HL-60/S4 treated with retinoic acid at 250 ng/mL for 4 days and 3 days (cell line): ENCODE measurements around the gene YTHDC2.

ENCODE experiments used
- in situ Hi-C: fragments of 300-500 bp; cut with MboI; formaldehyde crosslinking; loops from 2 replicates; pipeline ENCODE4 v1.7.0; 2022; ENCODE audit warnings: low sequenced_read_pairs

YTHDC2 gene

DNA sequence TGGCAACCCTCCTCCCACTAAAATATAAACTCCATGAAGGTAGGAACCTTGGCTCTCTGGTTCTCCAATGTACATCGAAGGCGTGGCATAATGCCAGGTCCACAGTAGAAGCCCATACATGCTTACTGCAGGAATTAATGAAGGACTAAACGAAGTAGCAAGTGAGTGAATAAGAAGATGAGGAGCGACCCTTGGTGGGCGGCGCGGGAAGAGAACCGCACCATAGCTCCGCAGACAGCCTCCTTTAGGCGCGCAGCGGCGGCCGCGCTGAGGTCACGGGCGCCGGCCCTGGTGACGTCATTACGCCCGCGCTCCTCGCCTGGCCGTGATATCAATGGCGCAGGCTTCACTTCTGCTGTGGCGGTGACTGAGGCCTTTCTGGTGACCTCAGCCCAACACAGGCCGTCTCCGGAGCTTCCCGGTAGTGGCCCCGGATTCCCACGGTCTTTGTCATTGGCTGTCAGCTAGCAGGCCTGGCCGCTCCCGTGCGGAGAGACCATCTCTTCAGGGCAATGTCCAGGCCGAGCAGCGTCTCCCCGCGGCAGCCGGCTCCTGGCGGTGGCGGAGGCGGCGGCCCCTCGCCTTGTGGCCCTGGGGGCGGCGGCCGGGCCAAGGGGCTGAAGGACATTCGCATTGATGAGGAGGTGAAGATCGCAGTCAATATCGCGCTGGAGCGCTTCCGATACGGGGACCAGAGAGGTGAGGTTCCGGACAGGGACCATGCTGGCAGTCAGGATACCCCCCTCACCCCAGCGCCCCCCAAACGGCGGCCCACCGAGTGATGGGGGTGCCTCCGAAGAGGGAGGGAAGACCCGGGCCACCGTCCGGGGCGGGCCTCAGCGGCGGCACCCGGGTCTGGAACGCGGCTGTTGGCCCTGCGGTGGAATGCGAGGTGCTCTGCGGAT lies at the start of gene YTHDC2:
YTHDC2 (plus strand) TSS at position 311 of the 905 bp plus-strand sequence; CDS start at position 513, 202 bp downstream.
- in situ Hi-C loops, result no loop called here

DNA sequence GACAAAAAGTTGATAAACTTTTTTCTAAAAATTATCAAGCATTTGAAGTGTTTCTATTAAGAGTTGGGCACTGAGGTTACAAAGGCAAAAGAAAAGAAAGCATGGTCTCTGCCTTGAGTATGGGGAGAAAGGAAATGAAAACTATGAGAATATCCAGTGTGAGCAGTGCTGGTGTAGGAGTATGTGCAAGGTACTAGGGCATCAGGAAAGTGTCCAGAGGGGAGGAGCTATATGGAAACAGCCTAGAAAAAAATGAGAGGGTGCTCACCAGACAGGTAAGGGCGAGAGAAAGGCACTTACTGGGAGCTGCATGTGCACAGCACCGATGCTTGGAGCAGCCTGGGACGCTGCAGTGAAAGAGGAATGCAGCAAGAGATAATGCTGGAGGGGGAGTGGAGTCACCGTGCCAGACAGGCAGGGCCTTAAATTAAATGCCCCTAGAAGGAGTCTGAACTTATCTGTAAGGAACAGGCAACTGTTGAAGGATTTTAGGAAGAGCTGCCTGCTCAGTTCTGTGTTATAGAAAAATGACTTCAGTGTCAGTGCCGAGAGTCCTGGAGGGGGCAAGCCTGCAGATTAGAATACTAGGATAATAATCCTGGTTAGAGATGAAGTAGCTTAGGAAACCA lies 39.3 kb upstream of the YTHDC2 start:
- in situ Hi-C loops, result no loop called here

DNA sequence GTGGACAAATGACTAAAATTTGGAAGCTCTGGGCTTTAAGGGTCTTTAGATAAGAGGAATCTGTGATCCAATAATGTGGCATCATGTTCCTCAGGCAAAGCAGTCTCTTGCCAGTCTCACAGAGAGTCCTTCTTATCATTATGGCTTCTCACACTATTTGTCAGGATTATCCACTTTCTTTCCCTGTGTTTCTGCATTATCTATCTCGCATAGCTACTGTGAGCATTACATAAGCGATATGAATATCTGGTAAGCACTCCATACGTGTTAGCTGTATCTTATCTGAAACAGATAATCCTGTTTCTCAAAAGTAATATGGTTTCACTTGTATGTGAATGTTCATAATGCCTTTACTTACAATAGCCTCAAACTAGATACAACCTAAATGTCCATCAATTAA lies 34.8 kb upstream of the YTHDC2 start:
- in situ Hi-C loops, result no loop called here

DNA sequence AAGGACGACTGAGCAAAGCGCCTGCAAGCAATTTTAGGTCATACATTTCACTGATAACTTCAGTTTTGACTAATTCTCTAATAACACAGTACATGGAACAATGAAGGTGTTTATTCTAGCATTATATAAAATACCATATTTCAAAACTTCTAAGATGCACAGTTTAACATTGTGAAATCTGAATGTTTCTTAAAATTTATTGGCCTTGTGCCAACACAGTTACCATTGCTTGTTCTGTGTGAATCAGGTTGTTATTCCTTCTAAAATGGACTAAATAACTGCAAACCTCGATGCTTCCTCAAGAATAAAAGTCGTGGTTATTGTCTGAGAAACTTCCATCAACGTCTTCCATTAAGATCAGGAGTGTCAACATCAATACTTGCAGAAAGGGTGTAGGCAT lies 33.3 kb upstream of the YTHDC2 start:
- in situ Hi-C loops, result no loop called here

DNA sequence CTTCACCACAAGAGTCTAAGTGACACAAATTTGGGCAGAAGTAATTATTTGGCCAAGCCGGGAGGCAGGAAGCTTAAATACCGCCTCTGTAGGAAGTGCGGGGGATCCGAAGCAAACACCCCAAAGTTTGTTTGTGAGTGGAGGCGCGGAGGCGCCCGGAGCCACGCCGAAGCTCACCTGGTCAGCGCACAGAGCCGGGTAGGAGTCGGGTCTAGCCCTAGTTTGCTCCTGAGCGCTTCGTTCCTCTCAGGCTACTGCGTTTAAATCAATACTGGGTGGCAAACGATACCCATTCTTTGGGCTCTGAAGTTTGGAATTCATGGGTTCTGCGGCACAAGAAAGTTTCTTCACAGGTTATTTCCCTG lies 26.1 kb upstream of the YTHDC2 start:
- in situ Hi-C loops, result no loop called here

DNA sequence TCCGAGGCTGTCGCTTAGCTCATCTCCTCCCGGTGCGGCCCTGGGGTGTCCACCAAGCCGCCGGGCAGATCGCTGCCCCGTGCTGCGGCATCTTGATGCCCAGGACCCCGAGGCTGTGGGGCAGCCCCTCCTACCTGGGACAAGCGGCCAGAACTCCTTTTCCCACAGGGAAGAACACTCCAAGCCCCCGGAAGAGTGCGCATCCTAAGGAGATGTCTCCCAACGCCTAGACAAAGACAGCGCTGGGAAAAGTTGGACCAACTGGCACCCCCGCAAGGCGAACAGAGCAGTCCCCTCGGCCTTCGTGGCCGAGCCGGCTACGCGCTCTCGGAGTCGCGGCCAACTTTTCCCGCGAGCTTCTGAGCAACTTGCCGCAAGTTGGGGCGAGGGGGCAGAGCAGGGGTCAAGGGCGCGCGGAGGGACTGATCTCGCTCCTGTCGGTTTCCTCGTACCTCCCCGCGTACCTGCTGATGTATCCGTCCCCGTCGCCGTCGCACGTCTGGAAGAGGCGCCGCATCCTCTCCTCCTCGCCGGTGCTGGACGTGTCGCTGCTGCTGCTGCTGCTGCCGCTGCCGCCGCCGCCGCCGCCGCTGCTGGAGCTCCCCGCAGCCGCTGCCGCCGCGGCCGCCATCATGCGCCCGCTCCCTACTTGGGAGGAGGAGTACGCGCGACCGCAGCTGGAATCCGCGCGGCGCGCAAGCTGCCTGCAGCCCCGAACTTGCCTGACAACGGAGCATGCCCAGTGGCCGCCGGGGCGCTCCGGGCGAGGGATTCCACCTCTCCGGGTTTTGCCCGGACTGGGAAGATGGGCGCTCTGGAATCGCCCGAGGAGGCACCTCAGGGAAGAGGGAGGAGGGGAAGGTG lies 25.5 kb upstream of the YTHDC2 start, which contains the start of gene MCC:
MCC (minus strand) TSS at position 673 of the 864 bp plus-strand sequence.
- in situ Hi-C loops, result no loop called here

DNA sequence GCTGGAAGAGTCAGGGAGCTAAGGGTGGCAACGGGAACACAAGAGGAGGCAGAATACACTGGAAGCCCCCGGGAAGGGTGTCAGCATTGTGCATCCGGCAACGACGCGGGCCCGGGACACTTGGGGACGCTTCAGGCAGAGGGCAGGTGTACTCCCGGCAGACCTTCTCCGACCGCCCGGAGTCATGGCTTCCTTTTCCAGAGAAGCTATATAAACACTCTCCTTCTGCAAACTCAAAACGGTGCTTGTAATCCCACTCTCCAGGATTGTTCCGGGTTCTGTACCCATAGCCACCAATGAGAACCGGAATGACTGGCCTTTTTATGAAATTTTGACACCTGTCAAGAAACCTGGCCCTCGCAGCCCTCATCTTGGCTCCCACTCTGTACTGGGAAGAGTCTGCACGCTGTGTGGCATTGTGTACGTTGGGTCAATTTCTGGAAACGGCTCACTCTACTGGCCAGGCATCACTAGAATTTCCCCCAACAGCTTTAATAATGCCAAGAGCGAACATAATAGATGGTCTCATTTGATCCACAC lies 24.8 kb upstream of the YTHDC2 start:
- in situ Hi-C loops, result no loop called here

DNA sequence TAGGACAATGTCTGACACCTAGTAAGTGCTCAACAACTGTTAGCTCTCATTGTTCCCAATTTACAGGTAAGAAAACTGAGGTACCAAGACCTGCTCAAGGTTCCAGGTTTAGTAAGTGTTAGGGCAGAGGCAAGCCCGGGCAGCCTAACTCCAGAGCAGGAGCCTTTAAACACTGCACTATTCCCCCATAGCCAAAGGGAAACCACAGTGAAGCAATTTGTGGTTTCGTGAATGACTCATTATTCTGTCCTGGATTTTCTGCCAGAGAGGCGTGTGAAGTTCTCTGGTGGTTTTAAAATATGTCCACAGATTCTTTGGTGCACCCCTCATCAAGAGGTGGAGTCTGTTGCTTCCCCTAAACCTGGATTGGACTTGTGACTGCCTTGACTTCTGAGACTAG lies 24.2 kb upstream of the YTHDC2 start:
- in situ Hi-C loops, result no loop called here

DNA sequence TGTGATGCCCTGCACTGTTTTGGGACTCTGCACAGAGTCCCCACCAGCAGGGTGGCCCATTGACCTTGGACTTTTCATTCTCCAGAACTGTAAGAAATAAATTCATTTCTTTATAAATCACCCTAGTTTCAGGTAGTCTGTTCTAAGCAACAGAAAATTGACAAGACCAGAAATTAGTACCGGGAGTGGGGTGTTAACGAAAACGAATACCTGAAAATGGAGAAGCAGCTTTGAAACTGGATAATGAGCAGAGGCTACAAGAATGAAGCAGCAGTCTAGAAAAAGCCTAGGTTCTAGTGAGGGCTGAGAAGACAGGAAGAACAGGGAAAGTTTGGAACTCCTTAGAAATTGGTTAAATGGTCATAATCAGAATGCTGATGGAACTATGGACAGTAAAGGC lies 23.2 kb upstream of the YTHDC2 start:
- in situ Hi-C loops, result no loop called here

DNA sequence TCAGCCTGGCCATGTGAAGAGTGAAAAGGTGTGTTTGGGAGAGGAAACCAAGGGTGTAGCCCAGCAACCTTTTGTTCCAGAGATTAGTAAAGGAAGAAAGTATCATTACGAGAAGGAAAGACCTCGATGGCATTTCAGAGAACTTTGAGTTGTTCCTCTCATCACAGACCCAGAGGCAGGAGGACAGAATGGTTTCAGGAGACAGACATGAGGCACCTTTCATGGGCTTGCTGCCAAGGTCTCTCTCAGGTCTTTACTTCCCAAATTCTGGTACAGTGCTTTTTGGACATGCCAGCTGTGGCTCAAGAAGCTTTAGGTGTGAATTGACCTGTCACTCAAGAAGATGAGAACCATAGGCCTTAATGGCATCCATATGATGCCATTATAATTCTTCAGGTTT lies 22.5 kb upstream of the YTHDC2 start:
- in situ Hi-C loops, result no loop called here

DNA sequence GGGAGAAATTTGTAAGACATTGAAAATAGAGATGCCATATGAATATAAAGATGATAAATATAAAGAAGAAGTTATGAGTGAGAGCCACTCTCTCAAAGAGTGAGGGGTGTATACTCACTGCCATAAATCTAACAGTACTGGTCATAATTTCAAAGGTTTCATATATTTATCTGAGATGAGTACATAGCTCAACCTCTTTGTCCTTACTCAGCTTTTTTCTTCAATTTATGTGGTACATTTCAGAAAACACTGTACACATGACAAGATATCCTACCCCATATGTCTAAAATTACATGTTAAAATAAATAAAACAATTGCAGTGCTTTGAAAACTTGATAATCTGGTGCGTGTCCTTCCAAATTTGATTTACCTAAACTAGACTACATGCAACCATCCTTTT lies 20.0 kb upstream of the YTHDC2 start:
- in situ Hi-C loops, result no loop called here

DNA sequence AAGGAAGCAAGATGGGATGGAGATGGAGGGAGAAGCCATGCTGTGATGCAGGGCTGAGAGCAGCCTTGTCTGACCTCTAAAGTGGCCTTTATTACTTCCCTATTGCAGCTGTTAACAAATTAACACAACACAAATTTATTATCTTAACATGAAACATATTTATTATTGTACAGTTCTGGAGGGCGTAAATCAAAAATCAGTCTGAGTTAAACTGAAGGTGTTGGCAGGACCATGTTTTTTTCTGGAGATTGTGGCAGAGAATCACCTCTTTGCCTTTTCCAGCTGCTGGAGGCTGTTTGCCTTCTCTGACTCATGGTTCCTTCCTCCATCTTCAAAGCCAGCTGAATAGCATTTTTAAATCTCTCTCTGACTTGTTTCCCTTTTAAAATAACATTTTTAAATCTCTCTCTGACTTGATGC lies 18.1 kb upstream of the YTHDC2 start:
- in situ Hi-C loops, result no loop called here

DNA sequence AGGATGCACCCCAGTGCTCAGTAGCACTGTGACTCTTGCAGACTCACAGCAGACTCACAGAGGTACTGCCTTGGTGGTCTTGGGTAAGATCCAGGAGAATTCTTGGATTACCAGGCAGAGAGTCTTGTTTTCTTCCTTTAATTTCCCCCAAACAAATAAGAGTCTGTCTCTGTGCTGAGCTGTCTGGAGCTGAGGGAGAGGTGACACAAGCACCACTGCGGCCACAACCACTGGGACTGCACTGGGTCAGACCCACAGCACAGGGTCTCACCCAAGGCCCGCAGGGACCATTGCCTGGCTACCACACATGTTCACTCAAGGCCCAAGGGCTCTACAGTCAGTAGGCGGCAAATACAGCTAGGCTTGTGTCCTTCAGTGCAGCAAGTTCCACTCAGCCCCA lies 11.4 kb upstream of the YTHDC2 start:
- in situ Hi-C loops, result no loop called here

DNA sequence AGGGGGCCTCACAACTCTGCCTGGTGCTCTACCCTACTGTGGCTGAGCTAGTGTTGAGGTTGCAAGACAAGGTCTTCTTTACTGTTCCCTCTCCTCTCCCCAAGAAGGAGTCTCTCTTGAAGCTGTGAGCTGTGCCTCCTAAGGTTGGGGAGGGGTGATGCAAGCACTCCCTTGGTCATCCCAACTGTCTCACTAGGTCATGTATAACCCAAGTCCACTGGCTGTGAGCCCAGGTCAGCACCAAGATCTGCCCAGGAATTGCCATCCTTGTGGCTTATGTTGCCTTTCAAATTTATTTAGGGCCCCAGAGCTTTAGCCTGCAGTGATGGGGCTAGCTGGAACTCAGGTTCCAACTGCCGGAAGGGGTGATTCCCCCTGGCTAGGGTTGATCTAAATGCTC lies 10.3 kb upstream of the YTHDC2 start:
- in situ Hi-C loops, result no loop called here

DNA sequence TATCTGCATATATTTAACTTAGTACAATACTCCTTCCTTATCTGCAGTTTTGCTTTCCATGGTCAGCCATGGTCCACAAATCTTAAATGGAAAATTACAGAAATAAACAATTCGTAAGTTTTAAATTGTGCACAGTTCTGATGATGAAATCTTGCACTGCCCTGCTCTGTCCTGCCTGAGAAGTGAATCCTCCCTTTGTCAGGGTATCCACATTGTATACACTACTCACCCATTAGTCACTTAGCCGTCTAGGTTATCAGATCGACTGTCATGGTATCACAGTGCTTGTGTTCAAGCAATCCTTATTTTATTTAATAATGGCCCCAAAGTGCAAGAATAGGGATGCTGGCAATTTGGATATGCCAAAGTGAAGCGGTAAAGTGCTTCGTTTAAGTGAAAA lies 8.3 kb upstream of the YTHDC2 start:
- in situ Hi-C loops, result no loop called here

DNA sequence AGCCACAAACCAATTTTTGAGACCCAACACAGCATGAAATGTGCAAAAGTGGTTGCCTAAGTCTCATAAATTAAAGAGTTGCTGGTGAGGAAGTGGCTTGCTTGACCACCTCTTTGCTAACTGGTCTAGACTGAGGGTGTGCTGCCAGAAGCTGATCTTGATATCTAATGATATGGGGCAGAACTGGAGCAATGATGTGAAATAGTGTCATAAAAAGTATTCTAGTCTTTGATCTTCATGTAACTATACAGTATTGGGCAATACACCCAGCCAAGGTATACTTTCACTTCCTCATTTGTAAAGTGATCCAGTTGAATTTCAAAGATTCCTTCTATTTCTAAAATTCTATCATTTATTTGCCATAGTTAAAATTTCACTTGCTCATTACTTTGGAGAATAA lies 5.9 kb upstream of the YTHDC2 start:
- in situ Hi-C loops, result no loop called here

DNA sequence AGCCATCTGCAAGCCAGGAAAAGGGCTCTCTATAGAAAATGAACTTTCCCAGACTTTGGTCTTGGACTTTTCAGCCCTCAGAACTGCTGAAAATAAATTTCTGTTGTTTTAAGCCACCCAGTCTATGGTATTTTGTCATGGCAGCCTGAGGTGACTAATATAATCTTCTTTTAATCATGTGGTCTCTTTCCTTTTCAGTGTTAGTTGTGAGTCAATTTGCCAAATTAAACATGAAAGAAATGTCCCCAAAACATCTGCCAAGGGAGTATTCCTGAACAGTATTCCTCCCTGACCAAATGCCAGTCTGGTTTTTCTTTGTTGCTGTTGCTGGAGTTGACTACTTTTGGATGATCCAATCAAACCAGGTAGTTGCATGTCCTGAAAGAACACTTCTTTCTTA lies 4.7 kb upstream of the YTHDC2 start:
- in situ Hi-C loops, result no loop called here

DNA sequence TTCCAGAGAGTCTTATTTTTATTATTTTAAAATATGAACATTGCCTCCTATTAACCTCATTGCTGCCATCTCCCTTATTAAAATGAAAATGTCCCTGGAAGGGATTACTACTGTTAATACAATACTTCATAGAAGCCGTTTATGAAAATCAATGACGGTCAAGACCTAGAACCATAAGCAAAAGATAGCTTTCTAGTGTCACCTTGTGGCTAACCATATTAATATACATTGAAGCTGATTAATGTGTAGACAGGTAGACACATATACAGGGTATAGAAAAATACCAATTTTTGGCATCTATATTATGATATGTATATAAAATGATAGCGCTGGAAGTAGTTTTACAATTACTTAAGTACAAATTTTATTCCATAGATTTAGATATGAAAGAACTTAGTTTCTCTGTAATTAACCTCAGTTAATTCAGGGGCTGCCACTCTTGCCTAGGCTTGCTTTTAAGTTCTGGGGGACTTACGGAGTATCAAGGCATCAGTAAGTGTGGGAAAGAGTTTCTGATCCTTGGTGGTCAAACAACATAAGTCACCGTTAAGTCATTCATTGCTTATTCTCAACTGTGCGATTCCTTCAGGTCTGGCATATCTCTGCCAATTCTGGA lies 2.5 kb upstream of the YTHDC2 start:
- in situ Hi-C loops, result no loop called here

DNA sequence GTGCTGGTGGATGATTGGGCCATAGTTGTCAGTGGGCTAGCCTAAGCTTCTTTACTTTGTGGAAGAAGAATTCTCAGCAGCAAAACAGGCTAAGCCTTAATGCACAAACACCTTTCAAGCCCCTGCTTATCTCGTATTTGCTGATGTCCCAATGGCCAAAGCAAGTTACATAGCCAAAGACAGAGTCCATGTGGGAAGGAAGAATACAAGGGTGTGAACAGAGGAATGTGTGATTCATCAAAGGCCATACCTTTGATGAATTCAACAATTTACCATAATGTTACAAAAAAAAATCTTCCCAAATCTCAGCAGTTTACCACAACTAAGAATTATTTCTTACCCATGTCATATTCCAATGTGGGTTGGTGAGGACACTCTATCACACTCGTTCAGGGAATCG lies 1.2 kb upstream of the YTHDC2 start:
- in situ Hi-C loops, result no loop called here

DNA sequence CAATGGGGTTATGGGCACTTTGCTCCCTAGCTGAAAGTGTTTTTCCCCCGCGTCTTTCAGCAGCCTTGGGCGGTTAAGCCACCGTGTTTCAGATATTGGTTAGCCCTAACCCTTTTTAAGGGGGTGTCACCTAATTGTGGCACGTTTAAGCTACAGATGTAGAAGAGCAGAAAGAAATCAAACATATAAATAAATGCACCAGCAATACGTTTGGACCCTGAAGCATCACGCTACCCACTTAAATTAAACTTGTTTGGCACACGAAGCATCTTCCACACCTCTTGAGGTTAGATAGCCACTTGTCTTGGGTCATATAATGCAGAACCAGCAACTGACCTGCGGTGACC lies 768 bp downstream of the YTHDC2 start:
- in situ Hi-C loops, result no loop called here

DNA sequence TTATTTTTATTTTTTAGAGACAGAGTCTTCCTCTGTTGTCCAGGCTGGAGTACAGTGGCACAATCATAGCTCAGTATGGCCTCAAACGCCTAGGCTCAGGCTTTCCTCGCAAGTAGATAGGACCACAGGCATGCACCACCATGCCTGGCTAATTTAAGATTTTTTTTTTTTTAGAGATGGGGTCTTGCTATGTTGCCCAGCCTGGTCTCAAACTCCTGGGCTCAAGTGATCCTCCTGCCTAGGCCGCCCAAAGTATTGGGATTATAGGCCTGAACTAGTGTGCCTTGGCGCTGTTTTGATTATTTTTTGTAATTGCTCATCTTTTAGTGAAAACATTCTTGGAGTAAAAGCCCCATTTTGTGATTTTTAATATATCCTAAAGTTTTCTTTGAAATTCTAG lies 5.4 kb downstream of the YTHDC2 start:
- in situ Hi-C loops, result no loop called here
